ENCODE results near the gene KLF7. TPM values are rescaled to one million over a fixed set of nuclear protein-coding genes. Genes with fewer than 3 reads are reported as not detected.

The KLF7 gene
- total and polyA plus RNA-seq, 8 donors: 14.8 to 41.8 (median 18.2) TPM

Small RNA genes lying within 50 kb of the gene (microRNA-seq; reads per million reads assigned to microRNA genes)
- gene MIR2355: 6.6 to 17.6 reads per million in 2 donors
- 2.9 to 3.2 reads per million in 2 donors for gene MIR7845

Other genes with a start within 250 kb of the KLF7 start
- under 1 TPM; 0.20 to 0.37 TPM for gene CPO, start 226.4 kb downstream of the KLF7 start, total RNA-seq
- gene CPO, start 226.4 kb downstream of the KLF7 start, polyA plus RNA-seq (ENCODE audit: insufficient read length in 6 of 6): under 1 TPM in 5 of 6 donors, not detected in 1; 0.46 to 0.69 (median 0.53) TPM

Measured in left lung (tissue), 8 donors.